ENCODE measurements around the gene SGSH. TPM values are rescaled to one million over a fixed set of nuclear protein-coding genes. Genes with fewer than 3 reads are reported as not detected.
A peak's percentile ranks its signal among the peaks of the same experiment; 100 is the strongest.
"Not testable (repeated sequence)": the region's sequence is repeated elsewhere in the genome, so short reads cannot be mapped to it uniquely, and the experiment has no call there.

SGSH gene
- total RNA-seq: 8.5 and 9.2 TPM in 2 replicates

DNA sequence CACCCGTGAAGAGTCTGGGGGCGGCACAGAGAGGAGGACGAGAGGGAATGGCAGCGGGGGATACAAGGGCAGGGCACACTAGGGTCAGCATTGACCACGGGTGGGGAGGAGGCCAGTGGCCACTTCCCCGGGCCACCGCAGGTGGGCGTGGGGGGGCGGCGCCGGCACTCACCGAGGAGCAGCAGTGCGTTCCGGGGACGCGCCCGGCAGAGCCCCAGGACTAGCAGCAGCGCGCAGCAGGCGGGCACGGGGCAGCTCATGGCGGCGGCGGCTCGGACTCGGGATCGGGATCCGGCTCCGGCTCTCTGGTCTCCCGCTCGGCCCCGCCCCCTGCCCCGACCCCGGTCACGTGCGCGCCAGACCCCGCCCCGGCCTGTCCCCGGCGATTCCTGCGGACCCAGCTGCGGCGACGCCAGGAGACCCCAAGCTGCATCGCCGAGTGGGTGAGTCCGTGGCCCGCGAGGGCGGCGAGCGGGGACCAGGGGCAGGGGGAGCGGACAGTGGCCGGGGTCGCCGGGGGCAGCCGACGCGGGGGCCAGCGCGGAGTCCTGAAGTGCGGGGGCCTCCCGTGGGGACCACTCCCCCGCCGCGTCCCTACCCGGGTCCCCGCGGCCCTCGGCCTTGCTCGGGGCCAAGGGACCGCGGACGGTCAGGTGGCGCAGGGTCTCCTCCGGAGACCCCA is at the start of gene SGSH, which contains the start of gene SLC26A11:
SGSH (minus strand) TSS at position 280 of the 682 bp plus-strand sequence; CDS start at position 260, 20 bp downstream.
SLC26A11 (plus strand) TSS at position 374 of the 682 bp plus-strand sequence. CDS start 1,134 bp downstream, outside the sequence.
- DNase-seq (ENCODE audit: low read depth in 2 of 2): peak; percentile 68 to 78

DNA sequence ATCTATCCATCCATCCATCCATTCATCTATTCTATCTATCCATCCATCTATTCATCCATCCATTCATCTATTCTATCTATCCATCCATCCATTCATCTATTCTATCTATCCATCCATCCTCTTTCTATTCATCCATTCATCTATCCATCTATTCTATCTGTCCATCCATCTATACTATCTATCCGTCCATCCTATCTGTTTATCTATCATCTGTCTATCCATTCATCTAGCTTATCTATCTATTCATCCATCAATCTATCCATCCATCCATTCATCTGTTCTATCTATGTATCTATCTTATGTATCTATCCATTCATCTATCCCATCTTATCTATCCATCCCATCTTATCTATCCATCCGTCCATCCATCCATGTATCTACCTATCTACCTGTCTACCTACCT is 49.3 kb upstream of the SGSH start:
- no peak for DNase-seq (ENCODE audit: low read depth in 2 of 2)

DNA sequence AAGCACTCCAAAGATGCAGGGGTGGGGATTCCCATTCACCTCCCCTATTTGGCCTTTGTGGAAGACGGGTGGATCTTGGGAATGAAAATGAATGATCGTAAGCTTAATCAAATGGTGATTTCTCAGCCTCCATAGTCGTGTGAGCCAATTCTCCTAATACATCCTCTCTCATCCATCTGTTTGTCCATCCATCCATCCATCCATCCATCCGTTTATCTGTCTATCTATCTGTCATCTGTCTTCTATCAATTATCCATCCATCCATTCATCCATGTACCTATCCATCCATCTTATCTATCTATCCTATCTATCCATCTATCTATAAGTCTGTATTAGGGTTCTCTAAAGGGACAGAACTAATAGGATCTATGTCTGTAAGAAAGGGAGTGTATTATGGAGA is 48.3 kb upstream of the SGSH start:
- no peak for DNase-seq (ENCODE audit: low read depth in 2 of 2)

DNA sequence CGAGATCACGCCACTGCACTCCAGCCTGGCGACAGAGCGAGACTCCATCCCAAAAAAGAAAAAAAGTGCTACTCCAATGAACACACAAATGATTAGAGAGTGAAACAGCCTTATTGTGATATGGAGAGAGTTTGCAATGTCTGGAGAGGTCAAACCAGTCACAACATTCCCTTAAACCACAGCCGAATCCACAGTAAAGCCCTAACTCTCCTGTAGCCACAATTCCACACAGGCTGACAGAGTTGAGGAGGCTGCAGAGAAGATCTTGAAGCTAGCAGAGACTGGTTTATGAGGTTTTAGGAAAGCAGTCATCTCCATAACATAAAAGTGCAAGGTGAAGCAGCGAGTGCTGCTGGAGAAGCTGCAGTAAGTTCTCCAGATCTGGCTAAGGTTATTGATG is 47.3 kb upstream of the SGSH start:
- DNase-seq (ENCODE audit: low read depth in 2 of 2): no peak

DNA sequence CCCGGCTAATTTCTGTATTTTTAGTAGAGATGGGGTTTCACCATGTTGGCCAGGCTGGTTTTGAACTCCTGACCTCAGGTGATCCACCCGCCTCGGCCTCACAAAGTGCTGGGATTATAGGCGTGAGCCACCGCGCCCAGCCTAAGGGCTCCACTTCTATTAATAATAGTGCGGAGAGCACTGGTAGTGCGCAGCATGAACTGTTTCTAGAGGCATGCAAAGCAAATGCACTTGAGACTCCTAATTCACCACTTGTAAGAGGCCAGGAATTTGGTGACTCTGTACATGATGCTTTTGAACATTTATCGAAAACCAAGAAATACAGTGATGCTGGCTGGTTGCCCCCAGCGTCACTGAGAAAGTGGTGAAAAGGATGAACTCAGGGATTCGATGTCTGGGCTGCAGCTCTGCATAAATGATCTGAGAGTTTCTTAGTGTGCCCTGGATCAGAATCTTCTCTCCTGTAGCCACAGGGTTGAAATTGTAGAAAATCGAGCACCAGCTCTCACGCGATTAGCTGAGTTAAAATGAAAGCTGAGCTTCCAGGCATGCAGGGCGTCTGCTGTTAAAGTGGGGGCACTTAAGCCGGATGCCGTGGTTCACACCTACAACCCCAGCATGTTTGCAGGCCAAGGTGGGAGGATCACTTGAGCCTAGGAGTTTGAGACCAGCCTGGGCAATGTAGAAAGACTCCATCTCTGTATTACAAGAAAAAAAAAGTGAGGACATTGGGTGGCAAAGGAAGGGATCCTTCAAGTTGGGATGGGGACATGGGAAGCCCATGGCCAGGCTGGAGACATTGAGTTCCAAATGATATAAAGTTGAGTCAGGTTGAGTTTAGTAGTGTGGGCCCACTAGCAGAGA is 45.3 kb upstream of the SGSH start:
- no peak for DNase-seq (ENCODE audit: low read depth in 2 of 2)

DNA sequence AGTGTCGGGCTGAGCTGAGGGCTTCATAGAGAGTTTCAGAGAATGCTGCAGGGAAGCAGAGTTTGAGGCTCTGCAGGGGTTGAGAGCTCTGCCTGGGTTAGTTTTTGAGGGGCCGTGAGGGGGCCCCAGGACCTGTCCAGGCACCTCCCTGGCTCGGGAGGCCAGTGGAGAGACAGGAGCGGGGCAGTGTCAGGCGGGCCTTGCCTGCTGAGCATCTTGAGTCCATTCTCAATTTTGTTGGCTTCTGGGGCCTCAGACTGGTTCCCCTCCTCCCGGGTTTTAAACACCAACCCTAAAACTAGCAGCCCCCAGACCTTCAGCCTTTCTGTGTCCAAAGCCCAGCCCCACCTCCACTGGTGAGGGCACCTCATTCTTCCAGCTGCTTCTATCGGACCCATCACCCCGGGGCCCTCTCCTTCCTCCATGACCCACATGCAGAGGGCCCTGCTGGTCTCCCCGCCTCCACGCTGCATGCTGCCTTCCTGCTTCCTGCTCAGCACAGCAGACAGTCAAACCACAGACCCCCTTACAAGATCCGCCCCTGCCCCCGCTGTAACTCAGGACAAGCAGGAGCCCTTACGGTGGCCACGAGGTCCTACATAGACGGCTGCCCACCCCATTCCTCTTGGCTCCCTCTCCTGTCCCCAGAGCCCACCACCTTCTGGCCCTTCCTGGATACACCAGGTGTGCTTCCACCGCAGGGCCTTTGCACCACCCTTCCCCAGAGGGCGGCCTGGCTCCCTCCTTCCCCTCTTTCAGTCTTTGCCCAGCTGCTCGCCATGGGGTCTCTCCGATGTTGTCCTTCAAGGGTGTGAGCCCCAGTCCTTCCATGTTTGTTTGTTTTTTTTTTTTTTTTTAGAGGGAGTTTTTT is 44.3 kb upstream of the SGSH start:
- no peak for DNase-seq (ENCODE audit: low read depth in 2 of 2)

DNA sequence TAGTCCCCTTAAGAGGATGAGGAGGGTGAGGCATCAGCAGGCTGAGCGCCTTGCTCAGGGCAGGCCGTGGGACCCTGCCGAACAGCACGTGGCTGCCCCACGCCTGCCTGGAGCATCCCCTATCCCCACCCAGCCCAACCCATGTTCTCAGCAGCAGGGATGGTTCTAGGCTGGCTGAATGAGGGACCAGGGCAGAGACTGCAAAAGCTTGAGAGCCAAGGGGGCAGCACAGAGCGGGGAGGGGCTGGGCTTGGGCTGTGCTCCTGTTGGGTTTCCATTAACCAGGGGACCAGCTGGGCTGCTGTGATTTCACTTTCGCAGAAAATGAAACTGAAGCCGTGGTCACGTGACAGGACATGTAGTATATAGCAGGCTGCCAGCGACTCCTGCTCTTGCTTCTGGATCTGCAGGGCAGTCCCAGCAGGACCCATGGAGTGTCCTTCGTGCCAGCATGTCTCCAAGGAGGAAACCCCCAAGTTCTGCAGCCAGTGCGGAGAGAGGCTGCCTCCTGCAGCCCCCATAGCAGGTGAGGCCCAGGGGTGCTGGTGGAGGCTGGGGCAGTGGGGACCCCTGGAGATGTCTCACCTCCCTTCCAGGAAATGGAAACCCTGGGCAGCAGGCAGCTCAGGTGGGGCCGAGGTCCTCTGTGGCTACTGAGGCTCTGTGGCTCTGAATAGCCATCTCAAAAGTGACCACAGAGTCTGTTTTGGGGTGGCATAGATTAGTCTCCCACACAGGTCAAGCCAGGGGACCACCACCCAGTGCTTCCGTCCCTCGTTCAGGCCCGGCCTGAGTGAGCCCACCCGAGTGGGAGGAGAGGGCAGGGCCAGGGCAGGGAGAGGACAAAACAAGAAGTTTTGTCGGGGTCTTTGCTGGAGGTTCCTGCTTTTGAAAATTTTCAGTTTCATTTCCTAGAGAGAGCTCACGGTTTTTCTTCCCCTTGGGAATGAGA is 43.4 kb upstream of the SGSH start:
- DNase-seq (ENCODE audit: low read depth in 2 of 2): peak; percentile 94 to 95

DNA sequence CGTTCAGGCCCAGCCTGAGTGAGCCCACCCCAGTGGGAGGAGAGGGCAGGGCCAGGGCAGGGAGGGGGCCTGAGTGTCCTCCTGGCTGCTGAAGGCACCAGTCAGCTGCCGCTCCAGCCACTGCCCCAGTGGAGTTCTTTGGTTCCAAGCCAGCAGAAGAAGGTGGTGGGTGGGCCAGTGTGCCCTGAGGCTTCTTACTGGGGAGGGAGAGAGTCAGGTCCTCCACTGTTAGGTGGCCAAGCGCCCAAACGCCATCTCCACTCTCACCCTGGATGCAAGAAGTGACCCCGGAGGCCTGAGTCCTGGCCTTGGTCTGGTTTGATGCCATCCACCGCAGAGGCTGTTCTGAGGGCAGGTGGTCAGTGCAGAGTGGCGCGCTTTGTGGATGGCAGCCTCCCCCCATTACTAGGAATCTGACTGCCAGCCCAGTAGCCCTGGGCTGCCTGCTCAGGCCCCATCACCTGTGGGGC is 42.7 kb upstream of the SGSH start:
- DNase-seq (ENCODE audit: low read depth in 2 of 2): no peak

DNA sequence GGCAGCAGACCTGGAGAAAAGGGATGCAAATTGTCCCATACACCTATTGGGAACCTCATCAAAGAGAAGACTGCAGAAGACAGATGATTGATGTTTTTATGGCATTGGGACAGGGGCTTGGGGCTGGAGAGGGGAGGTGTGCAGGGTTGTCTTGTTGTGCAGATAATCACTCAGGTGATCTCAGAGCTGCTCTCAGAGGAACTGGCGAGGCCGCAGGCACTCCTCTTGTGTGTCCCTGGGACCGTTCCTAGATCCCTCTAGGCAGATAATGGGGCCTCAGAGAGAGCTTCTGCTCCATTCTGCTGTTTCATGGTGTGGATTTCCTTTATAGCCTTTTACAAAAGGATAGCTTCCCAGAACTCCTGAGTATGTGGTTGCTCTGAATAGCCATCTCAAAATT is 42.2 kb upstream of the SGSH start:
- no peak for DNase-seq (ENCODE audit: low read depth in 2 of 2)

DNA sequence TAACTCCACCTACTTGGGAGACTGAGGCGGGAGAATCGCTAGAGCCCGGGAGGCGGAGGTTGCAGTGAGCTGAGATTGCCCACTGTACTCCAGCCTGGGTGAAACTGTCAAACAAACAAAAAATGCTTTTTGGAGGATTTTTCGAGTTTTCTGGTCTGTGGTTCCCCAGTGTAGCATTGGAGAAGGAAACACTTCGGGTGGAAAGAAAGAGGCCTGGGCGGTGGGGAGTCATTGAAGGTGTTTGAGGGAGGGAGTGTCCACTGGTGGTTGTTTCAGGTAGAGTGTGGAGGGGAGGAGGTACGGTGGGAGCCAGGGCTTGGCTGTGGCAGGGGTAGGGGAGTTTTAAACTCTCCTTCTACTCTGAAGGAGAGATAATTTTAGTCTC is 41.8 kb upstream of the SGSH start:
- DNase-seq (ENCODE audit: low read depth in 2 of 2): no peak

DNA sequence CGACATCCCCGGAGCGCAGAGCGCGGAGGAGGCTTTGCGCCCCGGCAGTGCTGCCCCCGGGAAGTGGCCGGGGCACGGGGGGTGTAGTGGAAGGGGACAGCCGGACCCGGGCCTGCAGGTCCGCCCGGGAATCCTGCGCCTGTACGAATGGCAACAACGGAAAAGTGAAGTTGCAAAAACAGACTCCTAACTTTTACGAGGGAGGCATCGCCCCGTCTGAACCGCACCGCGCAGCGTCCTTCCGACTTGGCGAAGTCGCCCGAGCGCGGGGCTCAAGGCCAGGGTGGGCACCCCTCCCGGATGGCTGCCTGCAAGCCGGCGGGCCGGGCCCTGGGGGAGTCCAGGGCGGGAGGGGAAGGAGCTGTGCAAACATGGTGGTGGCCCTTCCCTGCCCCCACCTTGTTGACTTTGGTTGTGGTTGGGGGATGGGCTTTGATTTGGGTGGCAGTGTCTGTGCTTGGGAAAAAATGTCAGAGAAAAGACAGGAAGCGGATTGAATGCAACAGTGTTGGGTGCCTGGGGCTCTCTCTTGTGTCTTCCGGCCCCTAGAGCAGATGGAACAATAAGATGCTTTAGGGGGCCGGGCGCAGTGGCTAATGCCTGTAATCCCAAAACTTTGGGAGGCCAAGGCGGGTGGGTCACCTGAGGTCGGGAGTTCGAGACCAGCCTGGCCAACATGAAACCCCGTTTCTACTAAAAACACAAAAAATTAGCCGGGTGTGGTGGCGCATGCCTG is 41.2 kb upstream of the SGSH start:
- peak; percentile 56 to 67 for DNase-seq (ENCODE audit: low read depth in 2 of 2)

DNA sequence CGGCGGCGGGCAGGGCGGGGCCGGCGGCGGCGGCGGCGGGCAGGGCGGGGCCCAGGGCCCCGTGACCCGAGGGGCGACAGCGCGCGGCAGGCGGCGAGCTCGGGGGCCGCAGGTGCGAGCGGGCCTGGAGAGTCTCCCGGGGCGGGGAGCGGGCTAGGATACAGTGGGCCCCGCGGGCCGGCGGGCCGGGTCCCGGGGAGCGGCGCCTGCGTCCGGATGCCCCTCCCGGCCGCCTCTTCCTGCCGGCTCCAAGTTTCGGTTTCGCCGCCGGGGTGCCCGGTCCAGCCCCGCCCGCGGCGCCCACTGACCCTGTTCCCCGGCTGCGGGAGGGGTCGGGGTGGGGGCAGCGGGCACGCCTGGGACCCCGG is 40.6 kb upstream of the SGSH start, which contains the start of gene RNF213:
RNF213 (plus strand) TSS at position 62 of the 368 bp plus-strand sequence. CDS start 2,830 bp downstream, outside the sequence.
- DNase-seq (ENCODE audit: low read depth in 2 of 2): peak; percentile 38 to 56

DNA sequence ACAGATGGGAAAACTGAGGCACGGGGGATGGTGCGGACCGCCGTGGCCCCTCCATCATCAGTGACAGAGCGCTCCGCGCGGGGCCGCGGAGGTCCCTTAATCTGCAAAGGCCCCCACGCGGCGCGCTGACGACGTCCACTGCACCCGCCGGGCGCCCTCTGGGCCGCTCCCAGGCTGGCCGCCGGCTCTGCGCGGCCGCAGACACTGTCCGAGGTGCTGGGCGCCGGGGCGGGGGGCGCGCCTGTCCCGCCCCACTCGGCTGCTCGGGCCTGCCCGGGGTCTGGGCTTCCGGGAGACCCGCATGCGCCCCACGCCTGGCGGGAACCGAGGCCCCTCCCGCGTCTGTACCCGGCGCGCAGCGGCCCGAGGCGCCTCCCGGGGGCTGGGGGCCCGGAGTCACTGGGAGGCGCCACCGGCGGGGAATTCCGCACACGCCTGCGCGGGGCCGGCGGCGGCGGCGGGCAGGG is 40.0 kb upstream of the SGSH start:
- DNase-seq (ENCODE audit: low read depth in 2 of 2): peak; percentile 67 to 71

DNA sequence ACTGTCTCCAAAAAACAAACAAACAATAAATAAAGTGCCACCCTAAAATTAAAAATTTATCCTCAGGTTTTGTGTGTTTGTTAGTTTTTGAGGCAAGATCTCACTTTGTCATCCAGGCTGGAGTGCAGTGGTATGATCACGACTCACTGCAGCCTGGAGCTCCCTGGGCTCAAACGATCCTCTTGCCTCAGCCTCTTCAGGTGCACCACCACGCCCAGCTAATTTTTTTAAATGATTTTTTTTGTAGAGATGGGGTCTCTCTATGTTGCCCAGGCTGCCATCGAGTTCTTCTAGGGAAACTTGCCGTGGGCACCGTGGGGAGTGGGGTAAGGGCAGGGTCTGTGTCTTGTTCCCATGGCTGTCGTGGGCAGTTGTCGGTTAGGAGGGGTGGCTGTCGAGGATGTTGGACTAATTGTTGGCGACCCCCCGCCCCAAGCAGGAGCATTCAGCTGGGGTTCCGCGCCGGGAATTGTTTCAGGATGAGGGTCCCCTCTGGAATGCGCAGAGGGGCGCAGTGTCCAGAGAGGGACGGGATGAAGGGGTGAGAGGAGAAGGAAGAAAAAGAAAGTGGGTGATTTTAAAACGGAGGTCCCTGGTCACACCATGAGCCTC is 39.4 kb upstream of the SGSH start:
- no peak for DNase-seq (ENCODE audit: low read depth in 2 of 2)

DNA sequence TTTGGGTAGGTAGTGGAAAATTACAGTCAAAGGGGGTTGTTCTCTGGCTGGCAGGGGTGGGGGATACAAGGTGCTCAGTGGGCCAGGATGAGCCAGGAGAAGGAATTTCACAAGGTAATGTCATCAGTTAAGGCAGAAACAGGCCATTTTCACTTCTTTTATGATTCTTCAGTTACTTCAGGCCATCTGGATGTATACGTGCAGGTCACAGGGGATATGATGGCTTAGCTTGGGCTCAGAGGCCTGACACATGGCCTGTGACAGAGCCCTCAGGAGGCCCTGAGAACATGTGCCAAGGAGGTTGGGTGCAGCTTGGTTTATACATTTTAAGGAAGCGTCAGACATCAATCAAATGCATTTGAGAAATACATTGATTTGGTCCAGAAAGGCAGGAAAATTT is 38.2 kb upstream of the SGSH start:
- not testable (repeated sequence) for DNase-seq (ENCODE audit: low read depth in 2 of 2)

DNA sequence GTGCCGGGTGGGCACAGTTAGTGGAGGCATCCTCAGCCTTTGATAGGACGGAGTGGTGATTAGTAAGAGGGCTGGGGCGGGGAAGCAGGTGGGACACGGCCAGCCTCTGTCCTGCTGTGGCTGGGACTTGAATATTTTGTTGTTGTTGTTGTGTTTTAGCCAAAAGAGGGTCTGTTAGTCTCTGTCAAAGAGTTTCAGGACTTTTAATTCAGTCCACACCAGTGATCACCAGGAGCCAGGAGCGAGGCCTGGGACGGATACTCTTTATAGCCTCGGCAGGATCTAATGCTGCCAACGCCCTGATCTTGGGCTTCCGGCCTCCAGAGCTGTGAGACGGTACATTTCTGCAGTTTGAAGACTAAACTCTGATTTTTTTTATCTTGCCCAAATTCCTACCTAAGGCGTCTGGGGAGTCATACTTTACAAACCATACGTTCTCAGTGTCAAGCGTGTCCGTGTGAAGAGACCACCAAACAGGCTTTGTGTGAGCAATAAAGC is 37.6 kb upstream of the SGSH start:
- no peak for DNase-seq (ENCODE audit: low read depth in 2 of 2)

DNA sequence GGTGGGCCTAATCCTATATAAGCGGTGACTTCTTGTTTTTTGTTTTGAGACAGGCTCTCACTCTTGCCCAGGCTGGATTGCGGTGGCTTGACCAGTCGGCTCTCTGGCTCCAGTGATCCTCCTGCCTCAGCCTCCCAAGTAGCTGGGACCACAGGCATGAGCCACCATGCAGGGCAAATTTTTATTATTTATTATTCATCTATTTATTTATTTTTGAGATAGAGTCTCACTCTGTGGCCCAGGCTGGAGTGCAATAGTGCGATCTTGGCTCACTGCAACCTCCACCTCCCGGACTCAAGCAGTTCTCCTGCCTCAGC is 35.9 kb upstream of the SGSH start:
- no peak for DNase-seq (ENCODE audit: low read depth in 2 of 2)

DNA sequence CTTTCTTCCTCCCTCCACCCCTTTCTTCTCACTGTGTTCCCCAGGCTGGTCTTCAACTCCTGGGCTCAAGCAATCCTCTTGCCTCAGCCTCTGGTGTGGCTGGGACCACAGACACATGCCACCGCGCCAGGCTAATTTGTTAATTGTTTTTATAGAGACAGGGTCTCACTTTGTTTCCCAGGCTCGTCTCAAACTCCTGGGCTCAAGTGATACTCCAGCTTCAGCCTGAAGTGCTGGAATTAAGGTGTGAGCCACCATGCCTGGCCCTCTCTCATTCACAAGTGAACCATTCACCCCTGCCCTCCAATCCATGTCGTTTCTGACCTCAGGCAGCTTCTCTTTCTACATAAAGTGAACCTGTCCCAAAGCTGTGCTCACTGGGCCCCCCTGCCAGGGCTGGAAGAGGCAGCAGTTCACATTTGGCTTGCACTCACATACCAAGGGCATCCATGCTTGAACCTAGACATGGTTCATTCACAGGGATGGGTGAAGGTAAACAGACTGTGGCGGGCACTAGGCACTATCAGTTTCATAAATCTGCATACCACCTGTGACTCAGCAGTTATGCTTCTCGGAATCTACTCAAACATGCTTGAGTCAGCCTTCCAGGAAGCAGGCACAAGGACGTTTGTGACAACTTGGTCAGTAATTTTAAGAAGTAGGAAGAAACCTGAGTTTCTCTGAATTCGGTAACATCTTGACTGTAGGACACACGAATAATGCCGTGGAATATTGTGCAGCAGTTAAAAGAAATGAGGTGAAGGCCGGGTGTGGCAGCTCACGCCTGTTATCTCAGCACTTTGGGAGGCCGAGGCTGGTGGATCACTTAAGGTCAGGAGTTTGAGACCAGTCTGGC is 34.5 kb upstream of the SGSH start:
- DNase-seq (ENCODE audit: low read depth in 2 of 2): peak; percentile 49 to 89
